GM19467 (cell line): ENCODE measurements around the gene CSMD2.
"Not testable (repeated sequence)": the region's sequence is repeated elsewhere in the genome, so short reads cannot be mapped to it uniquely, and the experiment has no call there.

Experiments used
- ATAC-seq: cut with Tn5 transposase; IDR thresholded peaks from one replicate; pipeline ENCODE4 v1.9.1; 2021; ENCODE audit warnings: mild to moderate bottlenecking, moderate library complexity; ENCODE audit not compliant: unreplicated experiment

Gene CSMD2

GRCh38 chr1:33516891-33517567, 648.0 kb downstream of the CSMD2 start:
- no peak for ATAC-seq

- no peak for ATAC-seq
Observed at GRCh38 chr1:33516428-33516827, 648.6 kb downstream of the CSMD2 start.

DNA sequence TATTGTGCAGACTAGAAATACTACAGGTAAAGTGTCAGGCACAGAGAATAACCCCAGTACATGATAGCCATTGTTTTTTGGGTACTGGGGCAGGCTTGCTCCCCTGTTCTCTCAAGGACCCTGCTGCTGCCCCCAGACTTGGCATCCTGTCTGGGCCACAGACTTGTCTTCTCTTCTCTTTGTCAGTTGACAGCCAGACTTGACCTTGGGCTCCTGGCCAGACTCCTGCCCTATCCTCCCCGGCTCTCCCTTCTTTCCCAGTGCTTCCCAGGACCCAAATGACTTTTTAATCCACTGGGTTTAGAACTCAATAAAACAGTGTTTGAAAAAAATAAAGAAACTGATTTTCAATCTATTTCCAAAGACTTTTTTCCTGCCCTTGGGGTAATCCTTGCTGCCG, 649.4 kb downstream of the CSMD2 start:
- no peak for ATAC-seq

DNA sequence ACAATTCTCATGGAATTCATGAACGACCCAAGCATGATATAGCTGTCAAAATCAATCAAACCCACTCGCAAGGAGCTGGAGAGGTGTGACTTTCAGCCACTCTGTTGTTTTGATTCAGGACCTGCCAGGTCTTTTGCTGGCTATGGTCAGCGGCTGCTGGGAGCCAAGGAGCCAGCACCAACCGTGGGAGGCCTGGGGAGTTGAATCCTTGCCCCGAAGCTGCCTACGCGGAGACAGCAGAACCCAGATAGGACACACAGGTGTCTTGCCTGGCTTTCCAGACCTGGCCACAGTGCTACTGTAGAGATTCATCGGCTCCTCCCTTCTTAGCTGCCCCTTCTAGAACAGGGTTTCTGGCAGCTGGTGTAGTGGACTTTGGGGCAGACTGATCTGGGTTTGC, 649.9 kb downstream of the CSMD2 start:
- no peak for ATAC-seq

DNA sequence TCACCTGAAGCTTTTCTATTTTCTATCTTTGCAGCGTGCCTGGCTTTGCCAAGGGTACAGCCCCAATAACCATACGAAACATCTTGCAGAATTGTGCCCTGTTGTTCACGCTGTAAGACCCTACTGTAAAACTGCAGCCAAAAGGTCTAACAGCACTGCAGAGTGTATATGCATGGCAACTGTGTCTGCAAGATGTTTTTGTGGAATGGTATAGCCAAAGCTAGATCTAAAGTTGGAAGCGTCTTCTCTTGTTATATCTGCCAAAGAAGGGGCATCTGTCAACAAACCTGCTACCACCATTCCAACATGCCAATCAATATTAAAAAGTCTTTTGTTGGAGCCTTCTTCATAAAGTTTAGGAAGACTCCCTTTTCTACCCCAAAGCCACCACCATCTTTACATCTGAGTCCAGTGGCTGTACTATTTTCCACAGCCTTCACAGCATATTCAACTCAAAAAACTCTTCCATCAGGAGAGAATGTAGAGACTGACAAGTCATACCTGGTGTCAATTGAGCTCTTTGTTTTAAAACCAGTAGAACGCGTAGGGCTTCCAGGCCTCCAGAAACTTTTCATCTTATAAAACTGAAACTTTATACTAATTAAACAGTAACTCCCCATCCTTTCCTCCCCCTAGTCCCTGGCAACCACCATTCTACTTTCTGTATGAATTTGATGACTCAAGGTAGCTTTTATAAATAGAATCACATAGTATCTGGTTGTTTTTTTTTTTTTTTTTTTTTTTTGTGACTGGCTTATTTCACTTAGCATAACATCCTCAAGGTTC, 652.6 kb downstream of the CSMD2 start:
- ATAC-seq, result no peak

GRCh38 chr1:33509276-33509675, 655.8 kb downstream of the CSMD2 start:
- ATAC-seq, result not testable (repeated sequence)

DNA sequence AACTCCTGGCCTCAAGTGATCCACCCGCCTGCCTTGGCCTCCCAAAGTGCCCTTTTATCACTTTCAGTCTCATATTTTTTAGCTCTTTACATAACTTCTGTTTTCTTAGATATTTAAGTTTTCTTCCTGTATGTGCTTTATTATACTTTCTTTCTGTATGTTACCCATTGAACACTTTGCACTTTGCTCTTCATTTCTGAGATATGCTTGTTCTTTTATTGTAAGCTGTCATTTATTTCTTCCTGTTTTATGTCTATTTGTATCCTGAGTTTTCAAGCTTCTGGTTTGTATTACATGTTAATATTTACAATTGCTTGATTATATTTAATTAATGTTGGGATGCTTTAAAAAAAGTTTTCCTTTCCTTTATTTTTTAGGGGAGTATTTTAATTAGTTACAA, 656.9 kb downstream of the CSMD2 start:
- ATAC-seq, result no peak

DNA sequence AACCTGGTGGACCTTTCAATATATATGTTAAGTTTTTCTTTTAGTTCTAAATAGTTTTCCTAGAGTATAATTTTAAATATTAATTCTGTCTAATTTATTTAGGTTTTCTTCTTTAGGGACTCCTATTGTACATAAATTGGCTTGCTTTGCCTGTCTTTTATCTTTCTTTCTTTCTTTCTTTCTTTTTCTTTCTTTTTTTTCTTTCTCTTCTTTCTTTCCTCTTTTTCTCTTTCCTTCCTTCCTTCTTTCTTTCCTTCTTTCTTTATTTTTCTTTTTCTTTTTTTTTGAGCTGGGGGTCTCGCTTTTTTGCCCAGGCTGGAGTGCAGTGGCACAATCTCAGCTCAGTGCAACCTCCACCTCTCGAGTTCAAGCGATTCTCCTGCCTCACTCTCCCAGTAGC, 657.4 kb downstream of the CSMD2 start:
- ATAC-seq, result no peak

DNA sequence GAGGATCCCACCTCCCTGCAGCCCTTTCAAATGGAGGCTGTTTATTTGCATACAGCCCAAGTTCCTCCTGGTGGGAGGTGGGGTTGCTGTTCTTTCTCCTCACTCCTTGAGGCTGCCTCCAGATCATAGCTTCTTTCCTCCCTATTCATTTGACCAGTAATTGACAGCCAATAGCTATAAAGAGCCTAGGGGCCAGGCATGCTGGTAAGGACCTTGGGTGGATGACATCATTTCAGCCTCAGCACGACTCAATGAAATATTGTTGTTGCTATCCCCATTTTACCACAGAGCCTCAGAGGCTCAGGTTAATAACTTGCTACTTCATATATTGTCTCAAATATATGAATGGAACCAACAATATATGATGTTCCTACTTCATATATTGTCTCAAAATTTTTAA, 661.5 kb downstream of the CSMD2 start:
- ATAC-seq, result no peak

- ATAC-seq, result no peak
Observed at GRCh38 chr1:33502726-33503125, 662.3 kb downstream of the CSMD2 start.

- ATAC-seq, result no peak
Observed at GRCh38 chr1:33501774-33502173, 663.3 kb downstream of the CSMD2 start.

- ATAC-seq, result no peak
Observed at GRCh38 chr1:33501309-33501708, 663.7 kb downstream of the CSMD2 start.

GRCh38 chr1:33500547-33500946, 664.5 kb downstream of the CSMD2 start:
- no peak for ATAC-seq

DNA sequence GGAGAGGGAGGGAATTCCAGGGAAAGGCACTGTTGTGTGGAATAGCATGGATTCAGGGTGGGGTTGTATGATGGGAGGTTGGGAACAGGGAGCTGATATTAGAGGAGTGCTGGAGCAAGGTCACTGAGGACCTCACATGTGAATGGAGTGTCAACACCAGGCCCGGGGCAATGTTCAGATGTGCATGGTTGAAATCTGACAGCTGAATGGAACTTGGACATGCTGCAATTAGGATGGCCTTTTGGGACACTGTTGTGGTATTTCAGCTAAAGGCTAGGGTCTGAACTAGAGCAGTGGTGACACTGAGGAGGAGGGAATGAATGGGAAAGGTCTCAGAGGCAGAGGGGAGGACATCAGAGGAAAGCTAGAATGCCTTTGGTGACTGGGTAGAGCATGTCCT, 667.6 kb downstream of the CSMD2 start:
- ATAC-seq, result no peak

GRCh38 chr1:33494929-33495328, 670.1 kb downstream of the CSMD2 start:
- ATAC-seq, result no peak

DNA sequence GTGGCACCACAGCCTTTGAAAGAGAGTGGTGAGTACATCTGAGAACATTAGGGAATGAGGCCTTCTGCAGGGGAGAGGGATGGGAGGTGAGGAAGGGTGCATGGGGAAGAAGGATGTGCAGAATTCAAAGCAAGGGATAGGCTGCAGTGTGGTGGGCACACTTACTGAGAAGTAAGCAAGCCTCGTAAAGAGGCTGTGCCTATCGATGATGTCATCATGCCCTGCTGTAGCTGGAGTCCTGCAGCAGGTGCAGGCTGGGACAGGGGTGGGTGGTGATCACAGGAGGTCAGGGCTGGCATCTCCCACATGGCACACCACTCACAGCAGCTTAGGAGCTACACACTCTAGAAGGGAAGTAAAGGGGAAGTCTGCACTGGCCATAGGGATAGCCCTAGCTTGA, 676.4 kb downstream of the CSMD2 start:
- no peak for ATAC-seq

GRCh38 chr1:33482412-33482811, 682.6 kb downstream of the CSMD2 start:
- no peak for ATAC-seq

DNA sequence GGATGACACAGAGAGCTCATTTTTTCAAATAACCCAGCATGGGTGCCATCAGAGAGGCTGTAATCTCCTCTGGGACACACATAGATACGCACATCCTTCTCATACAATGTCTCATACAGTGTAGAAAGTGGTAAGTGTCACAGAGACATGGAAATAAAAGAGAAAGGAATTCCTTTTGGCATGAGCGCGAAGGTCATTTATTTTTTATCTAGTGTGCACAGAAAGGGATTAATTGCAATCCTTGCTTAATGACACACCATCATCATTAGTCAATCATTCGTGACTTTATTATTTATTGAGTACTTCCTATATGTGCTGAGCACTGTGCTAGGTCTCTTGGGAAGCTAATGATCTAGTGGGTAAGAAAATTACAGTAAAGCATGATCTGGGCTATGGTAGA, 687.6 kb downstream of the CSMD2 start:
- no peak for ATAC-seq

DNA sequence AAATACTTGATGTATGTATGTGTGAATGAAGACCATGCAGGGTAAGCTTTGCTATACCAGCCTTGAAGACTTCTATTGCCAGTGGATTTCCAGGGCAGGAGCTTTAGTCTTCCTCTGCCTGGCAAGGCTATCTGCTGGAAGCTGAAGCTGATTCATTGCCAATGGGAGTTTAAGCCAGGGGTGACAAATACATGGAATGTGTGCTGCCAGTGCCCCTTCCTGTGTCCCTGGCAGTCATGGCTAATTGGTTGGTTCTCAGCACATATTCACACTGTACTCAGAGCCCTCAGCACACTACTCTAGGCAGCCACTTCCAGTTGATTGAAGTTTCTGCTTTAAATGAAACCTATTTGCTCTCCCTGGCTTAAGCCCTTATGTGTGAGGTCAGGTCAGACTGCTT, 691.1 kb downstream of the CSMD2 start:
- ATAC-seq, result no peak

DNA sequence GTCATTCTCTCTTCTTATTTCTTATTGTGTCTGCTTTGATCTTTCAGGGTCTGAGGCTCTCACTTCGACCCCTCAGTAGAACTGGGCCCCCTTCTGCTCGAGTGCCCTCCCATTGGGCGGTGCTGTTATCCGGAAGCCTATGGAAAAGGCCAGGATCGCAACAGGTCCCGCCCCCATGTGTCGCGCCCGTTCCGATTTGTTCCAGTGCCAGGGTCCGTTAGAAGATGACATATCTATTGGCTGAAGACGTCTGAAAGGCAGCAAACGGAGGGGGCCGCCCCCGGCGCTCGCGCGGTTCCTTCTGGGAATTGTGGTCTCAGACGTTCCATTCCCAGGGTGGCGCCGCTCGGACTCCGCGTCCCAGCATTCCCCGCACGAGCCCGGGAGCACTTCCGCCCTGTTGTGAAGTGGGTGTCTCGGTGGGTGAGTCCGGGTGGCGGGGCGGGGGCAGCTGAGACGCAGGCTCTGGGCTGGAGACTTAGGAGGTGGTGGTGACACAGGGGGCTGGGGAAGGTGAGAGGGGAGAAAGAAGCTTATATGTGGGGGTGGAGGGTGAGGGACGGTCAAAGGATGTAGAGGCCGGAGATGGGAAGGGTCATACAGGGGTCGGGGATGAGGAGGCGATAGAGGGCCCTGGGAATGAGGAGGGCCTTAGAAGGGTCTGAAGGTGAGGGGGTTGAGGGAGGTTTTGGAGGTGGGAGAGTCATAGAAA, 692.6 kb downstream of the CSMD2 start, which contains the start of gene ZSCAN20:
TSS of gene ZSCAN20 (plus strand) at position 377 of the 712 bp plus-strand sequence. CDS start 6,644 bp downstream, outside the sequence.
- ATAC-seq, result peak; percentile 93

- ATAC-seq, result no peak
Observed at GRCh38 chr1:33471416-33471815, 693.6 kb downstream of the CSMD2 start.

DNA sequence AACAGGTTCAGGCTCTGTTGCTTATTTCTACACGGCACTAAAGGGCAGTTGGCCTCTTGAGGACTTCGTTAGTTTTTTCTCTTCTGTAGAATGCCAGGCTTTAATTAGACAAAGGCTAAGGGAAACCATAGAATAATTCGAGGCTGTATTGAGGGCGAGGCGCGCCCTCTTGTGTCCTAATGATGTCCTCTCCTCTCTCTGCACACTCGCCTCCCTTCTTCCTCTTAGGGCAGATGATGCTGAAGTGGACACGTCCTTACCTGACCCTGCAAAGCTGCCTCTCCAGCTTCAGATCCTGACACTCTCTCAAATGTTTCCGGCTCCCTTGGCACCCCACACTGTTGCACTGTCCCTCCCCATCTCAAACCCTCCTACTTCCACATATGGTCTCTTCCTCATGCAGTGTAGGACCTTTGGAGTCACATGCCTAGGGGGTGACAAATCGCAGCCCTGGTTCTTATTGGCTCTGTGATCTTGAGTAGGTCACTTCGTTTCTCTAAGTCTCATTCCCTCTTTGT, 694.5 kb downstream of the CSMD2 start:
- ATAC-seq, result no peak
